Body of pancreas (tissue), 4 donors: ENCODE results near the gene TBC1D7. TPM values are rescaled to one million over a fixed set of nuclear protein-coding genes. Genes with fewer than 3 reads are reported as not detected.

ENCODE experiments used
- ATAC-seq: fragments of 150-250 bp; one replicate; pipeline ENCODE4 v1.9.1; 2016
- DNase-seq, 4 donors: peaks; one replicate each; pipeline ENCODE4 v3.0.0-alpha.2; 2019
- H3K27ac ChIP-seq, 4 donors: fragments of 200-600 bp; sonication (generic); 1 replicate in 3 of 4; 2 replicates in 1 of 4; pipeline versions ENCODE4 v1.5.1 to v1.6.1; 2016 to 2019; ENCODE audit warnings: mild to moderate bottlenecking in 1 of 4, mixed read lengths in 1 of 4, moderate library complexity in 1 of 4
- H3K27me3 ChIP-seq, 2 donors: fragments of 200-600 bp; sonication (generic); one replicate each; pipeline ENCODE4 v1.6.0; 2016; ENCODE audit warnings: mild to moderate bottlenecking in 1 of 2
- H3K36me3 ChIP-seq, 2 donors: fragments of 200-600 bp; sonication (generic); replicated peaks in 1 of 2; 2 replicates each; pipeline ENCODE4 v1.5.1; 2016; ENCODE audit warnings: low read depth in 2 of 2; ENCODE audit not compliant: insufficient read depth in 1 of 2
- H3K4me1 ChIP-seq: fragments of 200-600 bp; sonication (generic); one replicate; pipeline ENCODE4 v1.6.0; 2016
- H3K4me3 ChIP-seq, 2 donors: fragments of 200-600 bp; sonication (generic); 1 replicate in 1 of 2; 2 replicates in 1 of 2; pipeline ENCODE4 v1.5.1; 2016 to 2019
- H3K9me3 ChIP-seq, 3 donors: fragments of 200-600 bp; sonication (generic); 1 replicate in 2 of 3; 2 replicates in 1 of 3; pipeline ENCODE4 v1.5.1; 2016
- CTCF ChIP-seq, 7 experiments: fragments of 450-650 bp in 4 of 7; fragments of 200-600 bp in 3 of 7; sonication (generic) in 3 of 7; IDR thresholded peaks; one replicate each; pipeline ENCODE4 v1.5.1; 2016 to 2019; ENCODE audit warnings: antibody characterized with exemption in 7 of 7
- POLR2A ChIP-seq, 3 donors: fragments of 450-650 bp; IDR thresholded peaks; one replicate each; pipeline ENCODE4 v1.6.1; 2016; ENCODE audit warnings: antibody characterized with exemption in 3 of 3, mild to moderate bottlenecking in 2 of 3
- WGBS, 2 donors: methylation state at CpG; one replicate each; pipeline ENCODE4 v1.1.5; 2017; 5-methylcytosine and 5-hydroxymethylcytosine counted together
- intact Hi-C: fragments of 100-400 bp; cut with DNase I; formaldehyde crosslinking; loops from one replicate; pipeline ENCODE4 v1.15.1; 2023
- total RNA-seq, 2 donors: library from RNA; depleted of rRNA; stranded (reverse); fragments of >200 nt; gene quantifications; one replicate each; pipeline ENCODE4 v1.1.0, GENCODE V29; 2016

The TBC1D7 gene
- total RNA-seq: 10 to 100 TPM; 12.5 to 15.2 TPM

GRCh38 chr6:13328076-13328874 is at the start of gene TBC1D7:
TBC1D7 (minus strand) TSS chr6:13328537; CDS start chr6:13326898, 1,639 bp downstream.
- Histone ChIP-seq H3K27me3 (no peaks in the 10 kb centered on the region), H3K4me1 (peaks cover 20% of the 10 kb centered on the region), H3K36me3 (peaks cover 0 to 4% of the 10 kb centered on the region in 2 donors), H3K4me3 (peak within 1 kb of the TSS; percentile 52 to 54), H3K9me3 (no peaks in the 10 kb centered on the region), H3K27ac (peak within 1 kb of the TSS; percentile 84 to 96 (median 91))
- intact Hi-C loops: no loop called here
- 0 to 1% methylated on average over 19 to 63 of the region's 63 CpGs for WGBS, 2 donors
- peak; percentile 93 to 95 (median 95) for DNase-seq
- ATAC-seq: peak; percentile 98
- TF ChIP-seq POLR2A (IDR thresholded peaks at IDR 0.05): peak; percentile 85 to 90 (median 88)
- TF ChIP-seq CTCF (IDR thresholded peaks at IDR 0.05): peak in 4 of 7 experiments; percentile 18 to 46 (median 30)

- no peak for TF ChIP-seq CTCF (IDR thresholded peaks at IDR 0.05)
- TF ChIP-seq POLR2A (IDR thresholded peaks at IDR 0.05): no peak
- no peak for DNase-seq
- no peaks in the 10 kb centered on the region for H3K36me3 ChIP-seq
- H3K9me3 ChIP-seq: no peaks in the 10 kb centered on the region
- 87 to 97% methylated on average over 2 of the region's 2 CpGs for WGBS, 2 donors
- intact Hi-C loops: no loop called here
- ATAC-seq: no peak
- H3K27me3 ChIP-seq: no peaks in the 10 kb centered on the region
- peaks cover 12% of the 10 kb centered on the region for H3K4me1 ChIP-seq
- H3K27ac ChIP-seq: no peak overlapping the region
- H3K4me3 ChIP-seq: no peak overlapping the region
Measured at GRCh38 chr6:13377054-13377758, 48.9 kb upstream of the TBC1D7 start.

- peaks cover 12% of the 10 kb centered on the region for H3K4me1 ChIP-seq
- WGBS, 2 donors: 76 to 82% methylated on average over 9 of the region's 9 CpGs
- H3K9me3 ChIP-seq: no peaks in the 10 kb centered on the region
- no peaks in the 10 kb centered on the region for H3K27me3 ChIP-seq
- H3K27ac ChIP-seq: no peak overlapping the region
- intact Hi-C loops: no loop called here
- ATAC-seq (no peak), DNase-seq (no peak)
- no peak overlapping the region for H3K4me3 ChIP-seq
- TF ChIP-seq CTCF (IDR thresholded peaks at IDR 0.05): no peak
- TF ChIP-seq POLR2A (IDR thresholded peaks at IDR 0.05): no peak
- no peaks in the 10 kb centered on the region for H3K36me3 ChIP-seq
Measured at GRCh38 chr6:13375360-13375878, 47.1 kb upstream of the TBC1D7 start.

- no peak overlapping the region for H3K4me3 ChIP-seq
- no peaks in the 10 kb centered on the region for H3K9me3 ChIP-seq
- H3K36me3 ChIP-seq: no peaks in the 10 kb centered on the region
- H3K27ac ChIP-seq: no peak overlapping the region
- no peaks in the 10 kb centered on the region for H3K27me3 ChIP-seq
- no peak for TF ChIP-seq CTCF (IDR thresholded peaks at IDR 0.05)
- TF ChIP-seq POLR2A (IDR thresholded peaks at IDR 0.05): no peak
- H3K4me1 ChIP-seq: peaks cover 7% of the 10 kb centered on the region
- 95 to 100% methylated on average over 1 of the region's 1 CpG for WGBS, 2 donors
- DNase-seq: no peak
- no peak for ATAC-seq
- intact Hi-C loops: no loop called here
Measured at GRCh38 chr6:13373919-13374318, 45.6 kb upstream of the TBC1D7 start.
